ENCODE data around the gene JAKMIP1. TPM values are rescaled to one million over a fixed set of nuclear protein-coding genes. Genes with fewer than 3 reads are reported as not detected.

Gene JAKMIP1
- total and polyA plus RNA-seq, 2 of the 13 experiments (the other 11 are each of a cell fraction or from before 2014, with no cell fraction given), result not detected

DNA sequence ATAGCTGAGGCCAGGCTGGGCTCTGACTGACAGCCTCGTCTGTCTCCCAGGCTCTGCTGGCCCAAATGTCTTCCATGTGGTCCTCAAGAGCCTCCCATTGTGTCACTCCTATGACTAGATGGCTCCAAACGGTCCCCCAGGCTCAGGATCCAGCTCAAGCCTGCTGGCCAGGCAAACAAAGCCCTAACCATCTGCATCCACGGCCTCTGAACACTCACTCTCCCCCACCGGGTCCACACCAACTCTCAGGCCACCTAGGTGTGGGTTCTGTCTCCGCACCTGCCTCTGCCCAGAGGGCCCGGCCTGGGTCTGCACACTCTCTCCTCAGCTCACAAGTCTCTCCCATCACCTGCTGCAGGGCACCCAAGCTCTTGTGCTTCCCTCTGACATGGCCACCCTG is 52.9 kb downstream of the JAKMIP1 start:
- H3K4me1 ChIP-seq (ENCODE audit: insufficient read depth, low read length), result peaks cover 12% of the 10 kb centered on the region
- in situ Hi-C loops (cut with HindIII; ENCODE audit: extremely low pct_ligation_motif_present, low pct_unique_long_range_greater_than_20kb), result no loop called here
- H3K4me3 ChIP-seq (replicated peaks in 1 of 3; ENCODE audit: insufficient read depth in 1 of 3, low read depth in 2 of 3, low read length in 3 of 3), result no peak overlapping the region
- DNase-seq (ENCODE audit: low spot score) (no peak), FAIRE-seq (no peak), ATAC-seq (no peak)
- H4K20me1 ChIP-seq (ENCODE audit: insufficient read depth, low read length), result no peaks in the 10 kb centered on the region
- CTCF ChIA-PET (ENCODE audit: low intra/inter-chr PET ratio, low total read pairs), result no interaction called here
- H3K36me3 ChIP-seq (replicated peaks in 1 of 2; ENCODE audit: control insufficient read depth in 1 of 2, insufficient read depth in 2 of 2, low read length in 2 of 2), result no peaks in the 10 kb centered on the region
- no peak overlapping the region for H3K27ac ChIP-seq (ENCODE audit: extremely low read length, insufficient read depth, low read length)
- no peak overlapping the region for H3K4me2 ChIP-seq (ENCODE audit: low read depth, low read length)
- H2AFZ ChIP-seq (ENCODE audit: low read length), result no peak overlapping the region
- H3K79me2 ChIP-seq (ENCODE audit: insufficient read depth, low read length), result no peaks in the 10 kb centered on the region
- intact Hi-C loops (cut with micrococcal nuclease; ENCODE audit: unreplicated experiment), result no loop called here
- BruUV-seq (replicated peaks), result no TSS peak
- peaks cover 6 to 16% of the 10 kb centered on the region in 2 experiments; a peak in 3 of 5 replicates for H3K27me3 ChIP-seq (ENCODE audit: control insufficient read depth in 1 of 2, insufficient read depth in 2 of 2, low read length in 2 of 2)
- H3K9me3 ChIP-seq (ENCODE audit: low read length), result no peaks in the 10 kb centered on the region
- no peak overlapping the region for H3K9ac ChIP-seq (ENCODE audit: insufficient read depth, low read depth, low read length)
- WGBS (ENCODE audit: low lambda C conversion rate), result 41% methylated on average over 3 of the region's 6 CpGs
- TF ChIP-seq KDM5A (IDR thresholded peaks at IDR 0.05; ENCODE audit: borderline replicate concordance, low read length) (no peak), TEAD3 (CRISPR knock-in tag; optimal IDR thresholded peaks at IDR 0.05; ENCODE audit: borderline replicate concordance) (no peak), NFYC (CRISPR knock-in tag; IDR thresholded peaks at IDR 0.05) (no peak), ZFP82 (CRISPR knock-in tag; IDR thresholded peaks at IDR 0.05; ENCODE audit: borderline replicate concordance) (no peak), MEIS1 (CRISPR knock-in tag; IDR thresholded peaks at IDR 0.05; ENCODE audit: borderline replicate concordance) (no peak), REXO4 (CRISPR knock-in tag; IDR thresholded peaks at IDR 0.05; ENCODE audit: borderline replicate concordance) (no peak), PCBP2 (optimal IDR thresholded peaks at IDR 0.05; ENCODE audit: low read depth, low read length, poor library complexity, severe bottlenecking) (no peak), ZNF883 (CRISPR knock-in tag; IDR thresholded peaks at IDR 0.05; ENCODE audit: not compliant biosample characterization) (no peak), ZNF432 (CRISPR knock-in tag; IDR thresholded peaks at IDR 0.05; ENCODE audit: borderline replicate concordance) (no peak), ZBTB21 (CRISPR knock-in tag; IDR thresholded peaks at IDR 0.05) (no peak), DNMT3B (CRISPR knock-in tag; conservative IDR thresholded peaks at IDR 0.05) (no peak), ZNF3 (CRISPR knock-in tag; IDR thresholded peaks at IDR 0.05) (no peak), ZNF33B (CRISPR knock-in tag; IDR thresholded peaks at IDR 0.05) (no peak)
- TF ChIP-seq, protein P1, sequence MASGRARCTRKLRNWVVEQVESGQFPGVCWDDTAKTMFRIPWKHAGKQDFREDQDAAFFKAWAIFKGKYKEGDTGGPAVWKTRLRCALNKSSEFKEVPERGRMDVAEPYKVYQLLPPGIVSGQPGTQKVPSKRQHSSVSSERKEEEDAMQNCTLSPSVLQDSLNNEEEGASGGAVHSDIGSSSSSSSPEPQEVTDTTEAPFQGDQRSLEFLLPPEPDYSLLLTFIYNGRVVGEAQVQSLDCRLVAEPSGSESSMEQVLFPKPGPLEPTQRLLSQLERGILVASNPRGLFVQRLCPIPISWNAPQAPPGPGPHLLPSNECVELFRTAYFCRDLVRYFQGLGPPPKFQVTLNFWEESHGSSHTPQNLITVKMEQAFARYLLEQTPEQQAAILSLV (CRISPR knock-in tag; IDR thresholded peaks at IDR 0.05; ENCODE audit: borderline replicate concordance), result no peak
- TF ChIP-seq, protein P2, sequence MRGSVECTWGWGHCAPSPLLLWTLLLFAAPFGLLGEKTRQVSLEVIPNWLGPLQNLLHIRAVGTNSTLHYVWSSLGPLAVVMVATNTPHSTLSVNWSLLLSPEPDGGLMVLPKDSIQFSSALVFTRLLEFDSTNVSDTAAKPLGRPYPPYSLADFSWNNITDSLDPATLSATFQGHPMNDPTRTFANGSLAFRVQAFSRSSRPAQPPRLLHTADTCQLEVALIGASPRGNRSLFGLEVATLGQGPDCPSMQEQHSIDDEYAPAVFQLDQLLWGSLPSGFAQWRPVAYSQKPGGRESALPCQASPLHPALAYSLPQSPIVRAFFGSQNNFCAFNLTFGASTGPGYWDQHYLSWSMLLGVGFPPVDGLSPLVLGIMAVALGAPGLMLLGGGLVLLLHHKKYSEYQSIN (CRISPR knock-in tag; IDR thresholded peaks at IDR 0.05; ENCODE audit: borderline replicate concordance), result no peak
- TF ChIP-seq, protein P3, sequence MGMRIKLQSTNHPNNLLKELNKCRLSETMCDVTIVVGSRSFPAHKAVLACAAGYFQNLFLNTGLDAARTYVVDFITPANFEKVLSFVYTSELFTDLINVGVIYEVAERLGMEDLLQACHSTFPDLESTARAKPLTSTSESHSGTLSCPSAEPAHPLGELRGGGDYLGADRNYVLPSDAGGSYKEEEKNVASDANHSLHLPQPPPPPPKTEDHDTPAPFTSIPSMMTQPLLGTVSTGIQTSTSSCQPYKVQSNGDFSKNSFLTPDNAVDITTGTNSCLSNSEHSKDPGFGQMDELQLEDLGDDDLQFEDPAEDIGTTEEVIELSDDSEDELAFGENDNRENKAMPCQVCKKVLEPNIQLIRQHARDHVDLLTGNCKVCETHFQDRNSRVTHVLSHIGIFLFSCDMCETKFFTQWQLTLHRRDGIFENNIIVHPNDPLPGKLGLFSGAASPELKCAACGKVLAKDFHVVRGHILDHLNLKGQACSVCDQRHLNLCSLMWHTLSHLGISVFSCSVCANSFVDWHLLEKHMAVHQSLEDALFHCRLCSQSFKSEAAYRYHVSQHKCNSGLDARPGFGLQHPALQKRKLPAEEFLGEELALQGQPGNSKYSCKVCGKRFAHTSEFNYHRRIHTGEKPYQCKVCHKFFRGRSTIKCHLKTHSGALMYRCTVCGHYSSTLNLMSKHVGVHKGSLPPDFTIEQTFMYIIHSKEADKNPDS (CRISPR knock-in tag; IDR thresholded peaks at IDR 0.05), result no peak
- TF ChIP-seq, protein P4, sequence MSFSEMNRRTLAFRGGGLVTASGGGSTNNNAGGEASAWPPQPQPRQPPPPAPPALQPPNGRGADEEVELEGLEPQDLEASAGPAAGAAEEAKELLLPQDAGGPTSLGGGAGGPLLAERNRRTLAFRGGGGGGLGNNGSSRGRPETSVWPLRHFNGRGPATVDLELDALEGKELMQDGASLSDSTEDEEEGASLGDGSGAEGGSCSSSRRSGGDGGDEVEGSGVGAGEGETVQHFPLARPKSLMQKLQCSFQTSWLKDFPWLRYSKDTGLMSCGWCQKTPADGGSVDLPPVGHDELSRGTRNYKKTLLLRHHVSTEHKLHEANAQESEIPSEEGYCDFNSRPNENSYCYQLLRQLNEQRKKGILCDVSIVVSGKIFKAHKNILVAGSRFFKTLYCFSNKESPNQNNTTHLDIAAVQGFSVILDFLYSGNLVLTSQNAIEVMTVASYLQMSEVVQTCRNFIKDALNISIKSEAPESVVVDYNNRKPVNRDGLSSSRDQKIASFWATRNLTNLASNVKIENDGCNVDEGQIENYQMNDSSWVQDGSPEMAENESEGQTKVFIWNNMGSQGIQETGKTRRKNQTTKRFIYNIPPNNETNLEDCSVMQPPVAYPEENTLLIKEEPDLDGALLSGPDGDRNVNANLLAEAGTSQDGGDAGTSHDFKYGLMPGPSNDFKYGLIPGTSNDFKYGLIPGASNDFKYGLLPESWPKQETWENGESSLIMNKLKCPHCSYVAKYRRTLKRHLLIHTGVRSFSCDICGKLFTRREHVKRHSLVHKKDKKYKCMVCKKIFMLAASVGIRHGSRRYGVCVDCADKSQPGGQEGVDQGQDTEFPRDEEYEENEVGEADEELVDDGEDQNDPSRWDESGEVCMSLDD (CRISPR knock-in tag; IDR thresholded peaks at IDR 0.05; ENCODE audit: borderline replicate concordance), result no peak
- TF ChIP-seq, protein P5, sequence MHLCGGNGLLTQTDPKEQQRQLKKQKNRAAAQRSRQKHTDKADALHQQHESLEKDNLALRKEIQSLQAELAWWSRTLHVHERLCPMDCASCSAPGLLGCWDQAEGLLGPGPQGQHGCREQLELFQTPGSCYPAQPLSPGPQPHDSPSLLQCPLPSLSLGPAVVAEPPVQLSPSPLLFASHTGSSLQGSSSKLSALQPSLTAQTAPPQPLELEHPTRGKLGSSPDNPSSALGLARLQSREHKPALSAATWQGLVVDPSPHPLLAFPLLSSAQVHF (CRISPR knock-in tag; IDR thresholded peaks at IDR 0.05), result no peak
- POLR2A ChIA-PET, result no interaction called here
